GM21447 (cell line): Measurements from ENCODE around the gene MTA1.

ENCODE experiments used
- ATAC-seq: cut with Tn5 transposase; IDR thresholded peaks from one replicate; pipeline ENCODE4 v1.9.1; 2021; ENCODE audit not compliant: unreplicated experiment

The MTA1 gene

GRCh38 chr14:105419195-105420091 lies at the start of gene MTA1:
MTA1 (plus strand) TSS chr14:105419827; CDS start chr14:105420036, 209 bp downstream.
- no peak for ATAC-seq

GRCh38 chr14:105374389-105374788 lies 45.2 kb upstream of the MTA1 start:
- ATAC-seq, result no peak

- no peak for ATAC-seq
Measured at GRCh38 chr14:105375635-105376057, 44.0 kb upstream of the MTA1 start.

GRCh38 chr14:105376521-105377440 lies 42.8 kb upstream of the MTA1 start:
- no peak for ATAC-seq

GRCh38 chr14:105377555-105378182 lies 42.0 kb upstream of the MTA1 start:
- no peak for ATAC-seq

GRCh38 chr14:105378199-105378598 lies 41.4 kb upstream of the MTA1 start:
- ATAC-seq, result no peak

GRCh38 chr14:105378873-105379685 lies 40.5 kb upstream of the MTA1 start:
- ATAC-seq, result no peak

- no peak for ATAC-seq
Measured at GRCh38 chr14:105379946-105380345, 39.7 kb upstream of the MTA1 start.

- ATAC-seq, result no peak
Measured at GRCh38 chr14:105380756-105381155, 38.9 kb upstream of the MTA1 start.

GRCh38 chr14:105381446-105382342 lies 37.9 kb upstream of the MTA1 start:
- no peak for ATAC-seq

GRCh38 chr14:105382343-105383082 lies 37.1 kb upstream of the MTA1 start:
- no peak for ATAC-seq

GRCh38 chr14:105383083-105383730 lies 36.4 kb upstream of the MTA1 start:
- ATAC-seq, result no peak

GRCh38 chr14:105384041-105384557 lies 35.5 kb upstream of the MTA1 start:
- no peak for ATAC-seq

GRCh38 chr14:105384605-105385321 lies 34.9 kb upstream of the MTA1 start:
- ATAC-seq, result no peak

- ATAC-seq, result no peak
Measured at GRCh38 chr14:105385322-105385637, 34.3 kb upstream of the MTA1 start.

- ATAC-seq, result no peak
Measured at GRCh38 chr14:105385698-105386365, 33.8 kb upstream of the MTA1 start.
